22Rv1 (cell line): Measurements from ENCODE around the gene KIR2DL1.
"Not testable (repeated sequence)": the region's sequence is repeated elsewhere in the genome, so short reads cannot be mapped to it uniquely, and the experiment has no call there.

ENCODE experiments used
- ZFX ChIP-seq: fragments of 450-650 bp; IDR thresholded peaks from 2 replicates; pipeline ENCODE4 v1.6.1; 2017; ENCODE audit warnings: antibody characterized with exemption, borderline replicate concordance
- TF ChIP-seq, protein P1 (sequence below): fragments of 450-650 bp; IDR thresholded peaks from 2 replicates; pipeline ENCODE4 v1.5.1; 2017; ENCODE audit warnings: mild to moderate bottlenecking

DNA sequence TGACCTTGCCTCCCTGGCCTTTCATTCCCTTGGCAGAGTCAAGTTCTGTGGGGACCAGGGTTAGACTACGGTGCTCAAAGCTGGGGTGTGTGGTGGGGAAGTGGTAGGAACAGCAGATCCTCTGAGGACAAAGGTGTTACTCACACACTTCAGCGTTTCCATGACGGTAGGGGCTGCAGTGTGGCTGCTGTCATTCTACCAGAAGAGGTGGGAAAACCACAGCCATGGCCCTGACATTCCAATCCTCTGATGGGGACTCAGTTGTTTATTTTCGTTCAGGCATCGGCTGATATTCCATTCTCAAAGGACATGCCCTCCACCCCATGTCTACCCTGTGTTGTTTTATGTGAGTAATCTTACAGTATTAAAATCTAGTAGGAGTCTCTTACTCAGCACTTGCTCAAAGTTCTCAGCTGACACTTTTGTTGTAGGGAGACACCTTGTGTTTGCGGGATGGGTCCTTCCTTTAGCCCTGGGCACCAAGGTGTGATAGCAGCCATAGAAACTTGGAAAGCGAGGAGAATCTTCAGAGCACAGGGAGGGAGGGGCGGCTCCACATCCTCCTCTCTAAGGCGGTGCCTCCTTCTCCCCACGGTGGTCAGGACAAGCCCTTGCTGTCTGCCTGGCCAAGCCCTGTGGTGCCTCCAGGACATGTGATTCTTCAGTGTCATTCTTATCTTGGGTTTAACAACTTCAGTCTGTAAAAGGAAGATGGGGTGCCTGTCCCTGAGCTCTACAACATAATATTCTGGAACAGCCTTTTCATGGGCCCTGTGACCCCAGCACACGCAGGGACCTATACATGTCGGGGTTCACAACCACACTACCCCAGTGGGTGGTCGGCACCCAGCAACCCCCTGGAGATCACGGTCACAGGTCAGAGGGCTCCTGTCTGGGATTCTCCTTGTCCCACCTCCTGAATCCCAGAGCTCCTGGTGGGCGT lies 1.7 kb downstream of the KIR2DL1 start:
- TF ChIP-seq, protein P1, sequence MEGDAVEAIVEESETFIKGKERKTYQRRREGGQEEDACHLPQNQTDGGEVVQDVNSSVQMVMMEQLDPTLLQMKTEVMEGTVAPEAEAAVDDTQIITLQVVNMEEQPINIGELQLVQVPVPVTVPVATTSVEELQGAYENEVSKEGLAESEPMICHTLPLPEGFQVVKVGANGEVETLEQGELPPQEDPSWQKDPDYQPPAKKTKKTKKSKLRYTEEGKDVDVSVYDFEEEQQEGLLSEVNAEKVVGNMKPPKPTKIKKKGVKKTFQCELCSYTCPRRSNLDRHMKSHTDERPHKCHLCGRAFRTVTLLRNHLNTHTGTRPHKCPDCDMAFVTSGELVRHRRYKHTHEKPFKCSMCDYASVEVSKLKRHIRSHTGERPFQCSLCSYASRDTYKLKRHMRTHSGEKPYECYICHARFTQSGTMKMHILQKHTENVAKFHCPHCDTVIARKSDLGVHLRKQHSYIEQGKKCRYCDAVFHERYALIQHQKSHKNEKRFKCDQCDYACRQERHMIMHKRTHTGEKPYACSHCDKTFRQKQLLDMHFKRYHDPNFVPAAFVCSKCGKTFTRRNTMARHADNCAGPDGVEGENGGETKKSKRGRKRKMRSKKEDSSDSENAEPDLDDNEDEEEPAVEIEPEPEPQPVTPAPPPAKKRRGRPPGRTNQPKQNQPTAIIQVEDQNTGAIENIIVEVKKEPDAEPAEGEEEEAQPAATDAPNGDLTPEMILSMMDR, result not testable (repeated sequence)
- not testable (repeated sequence) for TF ChIP-seq ZFX
